Loucy (cell line): ENCODE data around the gene CACNB2.
A peak's percentile ranks its signal among the peaks of the same experiment; 100 is the strongest.

ENCODE experiments used
- H2AFZ ChIP-seq: fragments of 200-600 bp; sonication (generic); 2 replicates; pipeline ENCODE4 v1.6.0; 2016; ENCODE audit warnings: antibody characterized with exemption, mild to moderate bottlenecking, low read length, moderate library complexity
- H3F3A ChIP-seq: fragments of 200-600 bp; 2 replicates; pipeline ENCODE4 v1.6.0; 2016; ENCODE audit warnings: antibody characterized with exemption, low read depth, mild to moderate bottlenecking
- H3K27me3 ChIP-seq: fragments of 200-600 bp; sonication (generic); 2 replicates; pipeline ENCODE4 v1.6.1; 2014; ENCODE audit warnings: low read length, mild to moderate bottlenecking; ENCODE audit not compliant: insufficient read depth, poor library complexity, severe bottlenecking
- H3K36me3 ChIP-seq: fragments of 200-600 bp; sonication (generic); 2 replicates; pipeline ENCODE4 v1.6.1; 2016; ENCODE audit warnings: low read length; ENCODE audit not compliant: insufficient read depth
- H3K4me1 ChIP-seq: fragments of 200-600 bp; sonication (generic); 2 replicates; pipeline ENCODE4 v1.5.1; 2014; ENCODE audit warnings: low read length, mild to moderate bottlenecking; ENCODE audit not compliant: insufficient read depth, poor library complexity, severe bottlenecking
- H3K4me2 ChIP-seq: fragments of 200-600 bp; sonication (generic); 2 replicates; pipeline ENCODE4 v1.6.0; 2014; ENCODE audit warnings: antibody characterized with exemption, low read length, low read depth, mild to moderate bottlenecking; ENCODE audit not compliant: poor library complexity, severe bottlenecking
- H3K4me3 ChIP-seq: fragments of 200-600 bp; sonication (generic); 2 replicates; pipeline ENCODE4 v1.5.1; 2014; ENCODE audit warnings: low read length, mild to moderate bottlenecking, mixed read lengths; ENCODE audit not compliant: poor library complexity, severe bottlenecking
- H3K79me2 ChIP-seq: fragments of 200-600 bp; sonication (generic); 2 replicates; pipeline ENCODE4 v1.6.1; 2014; ENCODE audit warnings: low read length; ENCODE audit not compliant: insufficient read depth
- H3K9ac ChIP-seq: fragments of 200-600 bp; sonication (generic); 2 replicates; pipeline ENCODE4 v1.6.0; 2014; ENCODE audit warnings: mild to moderate bottlenecking, low read depth, low read length, moderate library complexity; ENCODE audit not compliant: poor library complexity, severe bottlenecking
- H3K9me2 ChIP-seq: fragments of 200-600 bp; sonication (generic); replicated peaks from 2 replicates; pipeline ENCODE4 v1.6.1; 2016; ENCODE audit warnings: low read depth, low read length, mixed read lengths
- H3K9me3 ChIP-seq: fragments of 200-600 bp; sonication (generic); 2 replicates; pipeline ENCODE4 v1.6.1; 2014; ENCODE audit warnings: mild to moderate bottlenecking, antibody characterized with exemption, low read length, low read depth; ENCODE audit not compliant: insufficient read depth
- H4K20me1 ChIP-seq: fragments of 200-600 bp; sonication (generic); 2 replicates; pipeline ENCODE4 v1.6.0; 2014; ENCODE audit warnings: antibody characterized with exemption, low read length, mild to moderate bottlenecking; ENCODE audit not compliant: insufficient read depth, poor library complexity, severe bottlenecking
- CTCF ChIP-seq: fragments of 200-600 bp; sonication (generic); conservative IDR thresholded peaks from 2 replicates; pipeline ENCODE4 v1.5.1; 2014; ENCODE audit warnings: mild to moderate bottlenecking, antibody characterized with exemption, low read length
- EZH2phosphoT487 ChIP-seq: fragments of 200-600 bp; IDR thresholded peaks from 2 replicates; pipeline ENCODE4 v1.6.1; 2018; ENCODE audit warnings: antibody characterized with exemption, mild to moderate bottlenecking, moderate library complexity, borderline replicate concordance

The CACNB2 gene

GRCh38 chr10:18223898-18224297 is 83.7 kb downstream of the CACNB2 start:
- no peak overlapping the region for H3K9ac ChIP-seq
- peaks cover 5% of the 10 kb centered on the region for H3K4me1 ChIP-seq
- H3K9me2 ChIP-seq: no peaks in the 10 kb centered on the region
- no peaks in the 10 kb centered on the region for H3K27me3 ChIP-seq
- TF ChIP-seq CTCF (no peak), EZH2phosphoT487 (no peak)
- no peak overlapping the region for H3K4me2 ChIP-seq
- H4K20me1 ChIP-seq: no peaks in the 10 kb centered on the region
- H2AFZ ChIP-seq: no peak overlapping the region
- no peaks in the 10 kb centered on the region for H3K9me3 ChIP-seq
- H3F3A ChIP-seq: no peaks in the 10 kb centered on the region
- no peaks in the 10 kb centered on the region for H3K79me2 ChIP-seq
- H3K36me3 ChIP-seq: no peaks in the 10 kb centered on the region
- H3K4me3 ChIP-seq: no peak overlapping the region

- Histone ChIP-seq H3K4me1 (peaks cover 5% of the 10 kb centered on the region), H3K4me2 (no peak overlapping the region), H3K36me3 (no peaks in the 10 kb centered on the region), H3K79me2 (no peaks in the 10 kb centered on the region), H3F3A (no peaks in the 10 kb centered on the region), H3K9me3 (no peaks in the 10 kb centered on the region), H3K27me3 (no peaks in the 10 kb centered on the region), H4K20me1 (no peaks in the 10 kb centered on the region), H3K4me3 (no peak overlapping the region), H3K9me2 (no peaks in the 10 kb centered on the region), H2AFZ (peak overlapping the region; percentile 37; the same call in 1 of the 2 replicates), H3K9ac (no peak overlapping the region)
- TF ChIP-seq EZH2phosphoT487 (no peak), CTCF (no peak)
Observed at GRCh38 chr10:18224626-18225445, 84.6 kb downstream of the CACNB2 start.

GRCh38 chr10:18226336-18226735 is 86.1 kb downstream of the CACNB2 start:
- H3K36me3 ChIP-seq: no peaks in the 10 kb centered on the region
- no peaks in the 10 kb centered on the region for H3K9me3 ChIP-seq
- no peaks in the 10 kb centered on the region for H3K9me2 ChIP-seq
- no peak overlapping the region for H3K9ac ChIP-seq
- no peak overlapping the region for H2AFZ ChIP-seq
- H3F3A ChIP-seq: no peaks in the 10 kb centered on the region
- TF ChIP-seq CTCF: no peak
- TF ChIP-seq EZH2phosphoT487: no peak
- H3K4me2 ChIP-seq: no peak overlapping the region
- H3K27me3 ChIP-seq: no peaks in the 10 kb centered on the region
- H3K4me3 ChIP-seq: no peak overlapping the region
- no peaks in the 10 kb centered on the region for H3K79me2 ChIP-seq
- peaks cover 5% of the 10 kb centered on the region for H3K4me1 ChIP-seq
- H4K20me1 ChIP-seq: no peaks in the 10 kb centered on the region
